ENCODE results near the gene EXOC2.
"Not testable (repeated sequence)": the region's sequence is repeated elsewhere in the genome, so short reads cannot be mapped to it uniquely, and the experiment has no call there.

Gene EXOC2

GRCh38 chr6:708237-708598 is 15.3 kb upstream of the EXOC2 start:
- DNase-seq = no peak

GRCh38 chr6:707576-708236 is 14.8 kb upstream of the EXOC2 start:
- no peak for DNase-seq

GRCh38 chr6:706819-707381 is 14.0 kb upstream of the EXOC2 start:
- DNase-seq = no peak

GRCh38 chr6:706146-706545 is 13.2 kb upstream of the EXOC2 start:
- DNase-seq = no peak

GRCh38 chr6:705047-705446 is 12.1 kb upstream of the EXOC2 start:
- peak; percentile 28 for DNase-seq

GRCh38 chr6:704046-704445 is 11.1 kb upstream of the EXOC2 start:
- no peak for DNase-seq

GRCh38 chr6:703552-703951 is 10.6 kb upstream of the EXOC2 start:
- DNase-seq = no peak

GRCh38 chr6:701700-702479 is 9.0 kb upstream of the EXOC2 start:
- DNase-seq = no peak

- no peak for DNase-seq
Measured at GRCh38 chr6:701215-701614, 8.3 kb upstream of the EXOC2 start.

- no peak for DNase-seq
Measured at GRCh38 chr6:700490-700889, 7.6 kb upstream of the EXOC2 start.

- DNase-seq = peak; percentile 13
Measured at GRCh38 chr6:699319-699718, 6.4 kb upstream of the EXOC2 start.

GRCh38 chr6:694431-695126 is 1.6 kb upstream of the EXOC2 start:
- DNase-seq = not testable (repeated sequence)

GRCh38 chr6:693723-694009 is 727 bp upstream of the EXOC2 start:
- DNase-seq = no peak

- DNase-seq = peak; percentile 80
Measured at GRCh38 chr6:692356-692851, 535 bp downstream of the EXOC2 start.

GRCh38 chr6:689223-689622 is 3.7 kb downstream of the EXOC2 start:
- DNase-seq = no peak

GRCh38 chr6:686497-686896 is 6.4 kb downstream of the EXOC2 start:
- peak; percentile 6 for DNase-seq

GRCh38 chr6:684831-685636 is 7.9 kb downstream of the EXOC2 start:
- DNase-seq = no peak

- no peak for DNase-seq
Measured at GRCh38 chr6:683742-684440, 9.0 kb downstream of the EXOC2 start.

GRCh38 chr6:680666-681340 is 12.1 kb downstream of the EXOC2 start:
- DNase-seq = no peak

- no peak for DNase-seq
Measured at GRCh38 chr6:680251-680650, 12.7 kb downstream of the EXOC2 start.

- no peak for DNase-seq
Measured at GRCh38 chr6:679282-679681, 13.7 kb downstream of the EXOC2 start.

- no peak for DNase-seq
Measured at GRCh38 chr6:678520-678919, 14.4 kb downstream of the EXOC2 start.
